ENCODE data around the gene DDX51. TPM values are rescaled to one million over a fixed set of nuclear protein-coding genes. Genes with fewer than 3 reads are reported as not detected.

DDX51 gene
- total and polyA plus RNA-seq, 2 donors: 6.5 to 17.4 TPM

Small RNA genes lying within 50 kb of the gene (small RNA-seq; reads per million reads assigned to genes)
- not detected for gene AC138466.3

Other genes with a start within 250 kb of the DDX51 start
- 10.9 TPM for gene ULK1, start 249.7 kb downstream of the DDX51 start, total RNA-seq
- gene ULK1, start 249.7 kb downstream of the DDX51 start, polyA plus RNA-seq: 34.4 TPM
- gene PUS1, start 215.0 kb downstream of the DDX51 start, total RNA-seq: 6.5 TPM
- gene PUS1, start 215.0 kb downstream of the DDX51 start, polyA plus RNA-seq: 22.2 TPM
- gene EP400, start 194.4 kb downstream of the DDX51 start, total RNA-seq: 20.1 TPM
- gene EP400, start 194.4 kb downstream of the DDX51 start, polyA plus RNA-seq: 17.9 TPM
- gene NOC4L, start 138 bp upstream of the DDX51 start, total RNA-seq: 4.3 TPM
- 24.4 TPM for gene NOC4L, start 138 bp upstream of the DDX51 start, polyA plus RNA-seq
- gene GALNT9, start 185.3 kb upstream of the DDX51 start, total RNA-seq: 2.4 TPM
- gene GALNT9, start 185.3 kb upstream of the DDX51 start, polyA plus RNA-seq: 0.60 TPM

Measured in urinary bladder (tissue), 2 donors.